K562 (cell line): ENCODE measurements around the gene SLA2. TPM values are rescaled to one million over a fixed set of nuclear protein-coding genes. Genes with fewer than 3 reads are reported as not detected.

Experiments
- BMI1 ChIP-seq: fragments of 150-350 bp; IDR thresholded peaks from 2 replicates; pipeline ENCODE4 v1.6.1; 2014; ENCODE audit warnings: low read length
- CBFA2T2 ChIP-seq: fragments of 450-650 bp; conservative IDR thresholded peaks from 2 replicates; pipeline ENCODE4 v1.6.1; 2017; ENCODE audit warnings: mild to moderate bottlenecking
- GABPB2 ChIP-seq: fragments of 250-450 bp; sonication (Bioruptor Pico); conservative IDR thresholded peaks from 2 replicates; pipeline ENCODE4 v1.5.1; 2021; ENCODE audit warnings: mild to moderate bottlenecking
- HDAC6 ChIP-seq: IDR thresholded peaks from 2 replicates; pipeline ENCODE4 v1.6.1; 2012; ENCODE audit warnings: low read depth, mild to moderate bottlenecking, control low read depth, inconsistent platforms, low read length, moderate library complexity
- HMG20B ChIP-seq: fragments of 250-450 bp; sonication (Bioruptor Pico); IDR thresholded peaks from 2 replicates; pipeline ENCODE4 v1.5.0; 2021; ENCODE audit warnings: mild to moderate bottlenecking
- KAT7 ChIP-seq: sonication (generic); formaldehyde crosslinking; IDR thresholded peaks from 2 replicates; pipeline ENCODE4 v1.8.0; 2022; ENCODE audit warnings: missing genetic modification reagents, mild to moderate bottlenecking, borderline replicate concordance
- LEF1 ChIP-seq: fragments of 450-650 bp; IDR thresholded peaks from 2 replicates; pipeline ENCODE4 v1.6.1; 2016; ENCODE audit warnings: mild to moderate bottlenecking
- MIER1 ChIP-seq: fragments of 450-650 bp; IDR thresholded peaks from 2 replicates; pipeline ENCODE4 v1.6.1; 2016; ENCODE audit warnings: antibody characterized with exemption, mild to moderate bottlenecking, low read depth
- MTA1 ChIP-seq: fragments of 450-650 bp; IDR thresholded peaks from 2 replicates; pipeline ENCODE4 v1.6.1; 2017; ENCODE audit warnings: borderline replicate concordance
- NEUROD1 ChIP-seq: fragments of 150-350 bp; IDR thresholded peaks from 2 replicates; pipeline ENCODE4 v1.6.1; 2014; ENCODE audit warnings: borderline replicate concordance, low read length, low read depth; ENCODE audit not compliant: partially characterized antibody
- NUFIP1 ChIP-seq: fragments of 450-650 bp; IDR thresholded peaks from 2 replicates; pipeline ENCODE4 v1.6.1; 2018; ENCODE audit not compliant: partially characterized antibody
- POLR2G ChIP-seq: fragments of 200-400 bp; formaldehyde crosslinking; IDR thresholded peaks from 2 replicates; pipeline ENCODE4 v1.6.1; 2017; ENCODE audit warnings: low read depth, mild to moderate bottlenecking, antibody characterized with exemption, low read length, moderate library complexity
- SIN3A ChIP-seq, 2 experiments: fragments of 150-350 bp in 1 of 2; IDR thresholded peaks; 2 replicates each; pipeline ENCODE4 v1.6.1; 2011 to 2016; ENCODE audit warnings: borderline replicate concordance in 2 of 2, low read depth in 2 of 2, low read length in 2 of 2, mild to moderate bottlenecking in 2 of 2, moderate library complexity in 2 of 2; ENCODE audit not compliant: control insufficient read depth in 1 of 2
- SIRT6 ChIP-seq: IDR thresholded peaks from one replicate; pipeline ENCODE4 v1.6.1; 2012; ENCODE audit warnings: low read depth, mild to moderate bottlenecking, control low read depth, inconsistent platforms, low read length, moderate library complexity
- SNRNP70 ChIP-seq: fragments of 200-400 bp; formaldehyde crosslinking; optimal IDR thresholded peaks from 2 replicates; pipeline ENCODE3; 2017; ENCODE audit warnings: low read depth, low read length
- SUPT5H ChIP-seq: fragments of 450-650 bp; IDR thresholded peaks from 2 replicates; pipeline ENCODE4 v1.6.1; 2016
- TBL1XR1 ChIP-seq, 2 experiments: IDR thresholded peaks; 2 replicates each; pipeline ENCODE4 v1.6.1; 2012; ENCODE audit warnings: improper control_type of control experiment in 2 of 2, low read length in 2 of 2, mild to moderate bottlenecking in 1 of 2
- TCFL5 ChIP-seq: fragments of 250-450 bp; sonication (Bioruptor Pico); conservative IDR thresholded peaks from 2 replicates; pipeline ENCODE4 v1.6.1; 2021; ENCODE audit warnings: mild to moderate bottlenecking, moderate library complexity, matching md5 sums
- YBX1 ChIP-seq: fragments of 450-650 bp; IDR thresholded peaks from 2 replicates; pipeline ENCODE4 v1.7.1; 2016; ENCODE audit warnings: mild to moderate bottlenecking
- ZBTB11 ChIP-seq, 3 experiments: fragments of 200-800 bp in 1 of 3; fragments of 250-450 bp in 1 of 3; fragments of 450-650 bp in 1 of 3; sonication (Bioruptor Pico) in 1 of 3; sonication (Bioruptor generic) in 1 of 3; formaldehyde crosslinking in 1 of 3; IDR thresholded peaks; 2 replicates each; pipeline versions ENCODE4 v1.6.1 to v1.8.0; 2016 to 2022; ENCODE audit warnings: mild to moderate bottlenecking in 2 of 3, missing genetic modification characterization in 2 of 3, missing compliant biosample characterization in 1 of 3, moderate library complexity in 1 of 3
- ZNF316 ChIP-seq: fragments of 450-650 bp; IDR thresholded peaks from 2 replicates; pipeline ENCODE4 v1.6.1; 2016
- ZNF445 ChIP-seq: fragments of 250-450 bp; sonication (Bioruptor Pico); IDR thresholded peaks from 2 replicates; pipeline ENCODE4 v1.4.0; 2020; ENCODE audit warnings: low read depth, mild to moderate bottlenecking, moderate library complexity
- polyA plus RNA-seq, 8 experiments: library from polyadenylated mRNA; depleted of rRNA in 4 of 8; stranded (reverse) in 5 of 8; unstranded in 3 of 8; fragments of >200 nt; fragmentation: Nextera tagmentation in 2 of 8; fragmentation: Illumina TruSeq in 1 of 8; extraction: Ambion mirVana in 2 of 8; extraction: Trizol in 1 of 8; gene quantifications; 2 replicates each; pipeline versions ENCODE4 v1.2.1 to v1.2.3, GENCODE V29; 2011 to 2014; ENCODE audit warnings: inconsistent platforms in 1 of 8, missing spikeins in 1 of 8
- total RNA-seq, 7 experiments: library from RNA; depleted of rRNA in 6 of 7; stranded (reverse); fragments of >200 nt in 6 of 7; fragmentation: Illumina TruSeq in 2 of 7; extraction: Trizol in 2 of 7; gene quantifications; 2 replicates each; pipeline versions ENCODE4 v1.2.1 to v1.2.3, GENCODE V29; 2011 to 2021; ENCODE audit warnings: low replicate concordance in 1 of 7
- TF ChIP-seq, protein P1 (sequence below), 3 experiments: fragments of 200-800 bp in 1 of 3; sonication (Bioruptor generic) in 1 of 3; sonication (generic) in 1 of 3; formaldehyde crosslinking in 1 of 3; IDR thresholded peaks; 2 replicates each; pipeline versions ENCODE4 v1.6.1 to v1.8.0; 2016 to 2022; ENCODE audit warnings: mild to moderate bottlenecking in 2 of 3, missing compliant biosample characterization in 2 of 3, missing genetic modification characterization in 2 of 3, missing genetic modification reagents in 1 of 3
- TF ChIP-seq, protein P2 (sequence below): fragments of 250-450 bp; sonication (Bioruptor Pico); IDR thresholded peaks from 2 replicates; pipeline ENCODE4 v1.6.1; 2021; ENCODE audit warnings: mild to moderate bottlenecking

SLA2 gene
- total and polyA plus RNA-seq, 9 of the 15 experiments (the other 6 are each of a cell fraction or from before 2014, with no cell fraction given), result 0.07 TPM; not detected in 7

DNA sequence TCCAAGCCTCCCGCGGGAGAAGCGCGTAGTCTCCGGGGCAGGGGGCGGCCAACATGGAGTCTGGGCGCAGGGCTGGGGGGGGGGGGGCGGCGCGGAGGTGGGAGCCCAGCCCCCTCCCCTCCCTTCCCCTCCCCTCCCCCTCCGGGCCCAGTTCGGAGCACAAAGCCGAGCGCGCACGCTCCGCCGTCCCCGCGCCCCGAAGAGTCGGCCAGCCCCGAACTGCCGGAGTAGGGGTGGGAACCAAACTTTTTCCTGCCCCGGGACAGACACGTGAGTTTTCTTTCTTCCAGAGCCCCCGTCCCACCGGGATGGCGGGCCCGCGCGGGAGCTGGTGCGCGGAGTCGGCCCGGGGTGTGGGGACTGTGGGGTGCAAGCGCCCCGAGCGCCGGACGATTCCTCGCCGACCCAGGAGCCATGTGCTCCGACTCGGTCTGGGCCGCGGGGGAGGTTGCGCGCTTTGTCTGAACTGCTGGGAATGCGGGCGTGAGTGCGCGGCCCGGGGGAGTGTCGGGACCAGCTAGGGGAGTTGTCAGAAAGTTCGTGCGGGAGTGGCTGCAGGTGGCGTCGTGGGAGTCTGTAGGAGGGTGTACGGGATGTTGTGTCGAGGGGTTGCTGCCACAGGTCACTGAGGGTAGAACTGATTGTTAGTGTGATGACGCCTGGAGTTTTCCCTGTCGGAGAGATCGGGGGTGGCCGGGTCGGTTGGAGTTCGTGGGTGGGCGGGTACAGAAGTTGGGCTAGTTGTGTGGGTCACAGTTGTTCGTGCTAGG, 71.4 kb downstream of the SLA2 start (continued):
- TF ChIP-seq ZBTB11 (CRISPR knock-in tag; IDR thresholded peaks at IDR 0.05) (0 out of 6 replicates have a peak, but pooled peaks of 1 of the 3 experiments have one; percentile 8), SIRT6 (no peak), MTA1 (peak; percentile 46; the same call in 1 of the 2 replicates), ZNF316 (no peak), SNRNP70 (no peak), POLR2G (peak; percentile 88), BMI1 (no peak), TBL1XR1 (IDR thresholded peaks at IDR 0.05; ENCODE audit: low read length in 2 of 2) (no peak), ZNF445 (CRISPR knock-in tag) (no peak), MIER1 (no peak), HDAC6 (no peak), GABPB2 (CRISPR knock-in tag) (no peak), KAT7 (0 out of 2 replicates have a peak, but pooled peaks have one; percentile 20), SUPT5H (peak; percentile 70), NUFIP1 (no peak), HMG20B (CRISPR knock-in tag) (no peak), SIN3A (IDR thresholded peaks at IDR 0.05; ENCODE audit: borderline replicate concordance in 2 of 2, control insufficient read depth in 1 of 2, low read depth in 2 of 2, low read length in 2 of 2) (peak in 1 of 2 experiments; percentile 4; a peak in 2 of 4 replicates), NEUROD1 (peak; percentile 38), LEF1 (no peak), YBX1 (no peak), TCFL5 (no peak), CBFA2T2 (0 out of 2 replicates have a peak, but pooled peaks have one; percentile 4)
- TF ChIP-seq, protein P1, sequence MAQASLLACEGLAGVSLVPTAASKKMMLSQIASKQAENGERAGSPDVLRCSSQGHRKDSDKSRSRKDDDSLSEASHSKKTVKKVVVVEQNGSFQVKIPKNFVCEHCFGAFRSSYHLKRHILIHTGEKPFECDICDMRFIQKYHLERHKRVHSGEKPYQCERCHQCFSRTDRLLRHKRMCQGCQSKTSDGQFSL (CRISPR knock-in tag; IDR thresholded peaks at IDR 0.05), result no peak; the same call in 1 of the 2 replicates
- TF ChIP-seq, protein P1 (tag; IDR thresholded peaks at IDR 0.05), result peak in 1 of 2 experiments; percentile 58; a peak in 2 of 4 replicates
- TF ChIP-seq, protein P2, sequence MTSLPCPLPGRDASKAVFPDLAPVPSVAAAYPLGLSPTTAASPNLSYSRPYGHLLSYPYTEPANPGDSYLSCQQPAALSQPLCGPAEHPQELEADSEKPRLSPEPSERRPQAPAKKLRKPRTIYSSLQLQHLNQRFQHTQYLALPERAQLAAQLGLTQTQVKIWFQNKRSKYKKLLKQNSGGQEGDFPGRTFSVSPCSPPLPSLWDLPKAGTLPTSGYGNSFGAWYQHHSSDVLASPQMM (CRISPR knock-in tag), result no peak
